HG02885 (cell line): ENCODE results near the gene GJD4.

Source experiments
- ATAC-seq: cut with Tn5 transposase; IDR thresholded peaks from one replicate; pipeline ENCODE4 v1.9.1; 2021; ENCODE audit warnings: mild to moderate bottlenecking; ENCODE audit not compliant: unreplicated experiment, poor library complexity

The GJD4 gene

GRCh38 chr10:35578618-35578956 lies 26.6 kb upstream of the GJD4 start:
- ATAC-seq = no peak

GRCh38 chr10:35579116-35579515 lies 26.0 kb upstream of the GJD4 start:
- ATAC-seq = no peak

GRCh38 chr10:35579726-35580422 lies 25.3 kb upstream of the GJD4 start:
- ATAC-seq = no peak

GRCh38 chr10:35580423-35580770 lies 24.7 kb upstream of the GJD4 start:
- ATAC-seq = no peak

- ATAC-seq = no peak
Measured at GRCh38 chr10:35581655-35582054, 23.5 kb upstream of the GJD4 start.

GRCh38 chr10:35584946-35585345 lies 20.2 kb upstream of the GJD4 start:
- no peak for ATAC-seq

GRCh38 chr10:35585356-35585755 lies 19.8 kb upstream of the GJD4 start:
- no peak for ATAC-seq

- no peak for ATAC-seq
Measured at GRCh38 chr10:35585903-35586535, 19.1 kb upstream of the GJD4 start.

- ATAC-seq = no peak
Measured at GRCh38 chr10:35588836-35589235, 16.3 kb upstream of the GJD4 start.

GRCh38 chr10:35592441-35592840 lies 12.7 kb upstream of the GJD4 start:
- no peak for ATAC-seq

- no peak for ATAC-seq
Measured at GRCh38 chr10:35594115-35595079, 10.7 kb upstream of the GJD4 start.

- ATAC-seq = no peak
Measured at GRCh38 chr10:35595106-35595505, 10.0 kb upstream of the GJD4 start.

- ATAC-seq = no peak
Measured at GRCh38 chr10:35598379-35598778, 6.8 kb upstream of the GJD4 start.

GRCh38 chr10:35600193-35600592 lies 4.9 kb upstream of the GJD4 start:
- ATAC-seq = no peak

GRCh38 chr10:35606430-35606829 lies 1.3 kb downstream of the GJD4 start:
- ATAC-seq = no peak

GRCh38 chr10:35607475-35608327 lies 2.6 kb downstream of the GJD4 start:
- no peak for ATAC-seq

- ATAC-seq = no peak
Measured at GRCh38 chr10:35608328-35608672, 3.2 kb downstream of the GJD4 start.

- no peak for ATAC-seq
Measured at GRCh38 chr10:35611750-35612149, 6.6 kb downstream of the GJD4 start.

GRCh38 chr10:35612385-35613106 lies 7.4 kb downstream of the GJD4 start:
- ATAC-seq = no peak

- no peak for ATAC-seq
Measured at GRCh38 chr10:35613107-35613440, 7.9 kb downstream of the GJD4 start.
